Stromal cell of bone marrow (primary cell): Measurements from ENCODE around the gene SPTY2D1.
"Not testable (repeated sequence)": the region's sequence is repeated elsewhere in the genome, so short reads cannot be mapped to it uniquely, and the experiment has no call there.

Experiments used
- DNase-seq: peaks from one replicate; pipeline ENCODE4 v3.0.0-alpha.2; 2012; ENCODE audit warnings: low read depth

SPTY2D1 gene, protein sequence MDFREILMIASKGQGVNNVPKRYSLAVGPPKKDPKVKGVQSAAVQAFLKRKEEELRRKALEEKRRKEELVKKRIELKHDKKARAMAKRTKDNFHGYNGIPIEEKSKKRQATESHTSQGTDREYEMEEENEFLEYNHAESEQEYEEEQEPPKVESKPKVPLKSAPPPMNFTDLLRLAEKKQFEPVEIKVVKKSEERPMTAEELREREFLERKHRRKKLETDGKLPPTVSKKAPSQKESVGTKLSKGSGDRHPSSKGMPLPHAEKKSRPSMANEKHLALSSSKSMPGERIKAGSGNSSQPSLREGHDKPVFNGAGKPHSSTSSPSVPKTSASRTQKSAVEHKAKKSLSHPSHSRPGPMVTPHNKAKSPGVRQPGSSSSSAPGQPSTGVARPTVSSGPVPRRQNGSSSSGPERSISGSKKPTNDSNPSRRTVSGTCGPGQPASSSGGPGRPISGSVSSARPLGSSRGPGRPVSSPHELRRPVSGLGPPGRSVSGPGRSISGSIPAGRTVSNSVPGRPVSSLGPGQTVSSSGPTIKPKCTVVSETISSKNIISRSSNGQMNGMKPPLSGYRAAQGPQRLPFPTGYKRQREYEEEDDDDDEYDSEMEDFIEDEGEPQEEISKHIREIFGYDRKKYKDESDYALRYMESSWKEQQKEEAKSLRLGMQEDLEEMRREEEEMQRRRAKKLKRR

DNA sequence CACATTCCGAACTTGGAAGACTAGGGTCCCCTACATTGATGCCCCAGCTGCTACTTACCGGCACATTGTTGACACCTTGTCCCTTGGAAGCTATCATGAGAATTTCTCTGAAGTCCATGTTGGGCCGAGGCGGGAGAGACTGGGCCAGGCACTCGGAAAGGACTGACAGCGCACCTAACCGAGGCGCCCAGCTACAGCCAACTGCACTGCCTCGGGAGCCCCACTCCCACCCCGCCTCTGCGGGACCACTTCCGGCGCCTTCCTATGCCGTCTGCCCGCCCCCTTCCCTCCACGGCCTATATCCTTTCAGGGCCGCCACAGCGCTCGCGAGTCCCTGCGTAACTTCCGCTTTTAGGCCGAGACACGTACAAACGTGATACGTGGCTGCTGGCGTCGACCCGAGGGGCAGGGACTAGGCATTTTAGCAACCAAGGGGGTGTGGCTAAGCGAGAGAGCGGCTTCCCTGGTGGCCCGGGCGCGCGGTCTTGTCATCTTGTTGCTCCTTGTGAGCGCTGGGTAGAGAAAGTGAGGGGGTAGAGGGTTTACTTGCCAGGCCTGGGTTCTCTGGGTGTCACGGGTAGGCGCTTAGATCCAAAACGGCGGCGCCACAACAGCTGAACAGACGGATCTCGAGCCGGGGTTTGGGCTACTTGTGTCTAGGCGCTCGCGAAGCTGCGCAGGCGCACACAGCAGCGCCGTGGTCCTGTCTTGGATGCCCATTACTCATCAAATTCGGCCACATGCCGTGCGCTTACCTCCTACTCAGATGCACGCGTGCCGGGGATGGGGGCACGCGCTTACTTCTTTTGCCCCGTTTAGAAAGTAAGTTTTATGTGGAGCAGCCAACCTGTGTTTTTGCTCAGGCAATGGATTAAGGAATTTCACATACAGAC, at the start of gene SPTY2D1:
TSS of gene SPTY2D1 (minus strand) at position 203 of the 893 bp plus-strand sequence. CDS start at position 118, 85 bp downstream.
- DNase-seq: peak; percentile 99

DNA sequence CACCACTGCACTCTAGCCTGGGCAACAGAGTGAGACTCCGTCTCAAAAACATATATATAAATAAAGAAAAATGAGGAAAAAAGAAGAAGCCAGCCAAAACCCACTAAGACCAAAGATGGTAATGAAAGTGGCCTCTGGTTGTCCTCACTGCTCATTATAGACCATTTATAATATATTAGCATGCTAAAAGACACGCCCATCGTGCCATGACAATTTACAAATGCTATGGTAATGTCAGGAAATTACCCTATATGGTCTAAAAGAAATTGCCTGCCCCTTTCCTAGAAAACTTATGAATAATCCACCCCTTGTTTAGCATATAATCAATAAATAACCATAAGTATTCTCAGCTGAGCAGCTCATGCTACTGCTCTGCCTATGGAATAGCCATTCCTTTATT, 48.3 kb upstream of the SPTY2D1 start:
- DNase-seq: no peak

DNA sequence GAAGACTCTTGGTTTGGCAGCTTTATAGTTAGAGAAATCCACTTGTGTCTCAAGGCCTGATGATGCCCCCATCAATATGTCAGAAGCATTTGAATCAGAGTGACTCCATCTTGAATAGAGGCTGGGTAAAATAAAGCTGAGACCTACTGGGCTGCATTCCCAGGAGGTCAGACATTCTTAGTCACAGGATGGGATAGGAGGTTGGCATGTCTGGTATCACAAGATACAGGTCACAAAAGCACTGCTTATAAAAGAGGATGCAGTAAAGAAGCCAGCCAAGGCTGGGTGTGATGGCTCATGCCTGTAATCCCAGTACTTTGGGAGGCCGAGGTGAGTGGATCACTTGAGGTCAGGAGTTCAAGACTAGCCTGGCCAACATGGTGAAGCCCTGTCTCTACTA, 47.8 kb upstream of the SPTY2D1 start:
- DNase-seq: not testable (repeated sequence)

DNA sequence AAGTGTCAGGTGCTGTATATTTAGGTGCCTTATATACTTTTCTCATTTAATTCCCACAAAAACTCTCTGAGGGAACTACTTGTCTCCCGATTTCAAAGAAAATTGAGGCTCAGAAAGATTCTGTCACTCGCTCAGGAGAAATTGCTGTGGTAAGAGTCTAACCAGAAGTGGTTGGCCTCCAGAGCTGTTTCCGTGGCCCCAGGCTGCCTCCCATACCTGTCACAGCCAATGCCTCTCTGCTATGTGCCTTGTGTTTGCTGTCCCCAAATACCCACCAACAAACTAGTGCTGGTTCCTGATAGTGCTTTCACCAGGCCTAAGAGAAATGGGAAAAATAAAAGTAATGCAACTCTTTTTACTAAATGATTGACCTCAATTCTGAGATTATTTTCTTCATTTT, 43.4 kb upstream of the SPTY2D1 start:
- no peak for DNase-seq

DNA sequence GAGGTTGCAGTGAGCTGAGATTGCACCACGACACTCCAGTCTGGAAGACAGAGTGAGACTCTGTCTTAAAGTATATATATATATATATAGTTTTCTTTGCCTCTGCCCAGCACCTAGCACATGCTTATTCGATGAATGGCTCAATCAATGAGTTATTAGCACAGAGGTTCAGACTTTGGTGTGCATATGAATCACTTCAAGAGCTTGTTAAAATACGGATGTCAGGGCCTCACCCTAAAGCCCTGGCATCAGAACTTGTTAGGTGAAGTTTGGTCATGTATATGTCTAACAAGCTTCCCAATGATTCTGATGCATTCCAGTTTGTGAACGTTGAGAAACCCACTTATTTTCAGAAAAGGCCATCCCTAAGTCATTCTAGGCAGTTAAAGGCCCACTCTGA, 42.7 kb upstream of the SPTY2D1 start:
- DNase-seq: no peak

DNA sequence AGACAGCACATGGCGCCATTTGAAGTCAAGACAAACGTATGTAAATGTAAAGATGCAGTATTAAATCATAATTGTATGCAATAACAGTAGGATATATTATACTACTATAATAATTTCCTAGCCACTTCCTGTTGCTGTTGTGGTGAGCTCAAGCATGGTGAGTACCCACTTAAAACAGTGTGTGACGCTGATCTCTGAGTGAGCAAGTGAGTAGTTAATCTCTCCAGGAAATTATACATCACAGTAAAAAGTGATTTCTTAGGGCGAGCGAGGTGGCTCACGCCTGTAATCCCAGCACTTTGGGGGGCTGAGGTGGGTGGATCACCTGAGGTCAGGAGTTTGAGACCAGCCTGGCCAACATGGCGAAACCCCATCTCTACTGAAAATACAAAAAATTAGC, 38.1 kb upstream of the SPTY2D1 start:
- not testable (repeated sequence) for DNase-seq

DNA sequence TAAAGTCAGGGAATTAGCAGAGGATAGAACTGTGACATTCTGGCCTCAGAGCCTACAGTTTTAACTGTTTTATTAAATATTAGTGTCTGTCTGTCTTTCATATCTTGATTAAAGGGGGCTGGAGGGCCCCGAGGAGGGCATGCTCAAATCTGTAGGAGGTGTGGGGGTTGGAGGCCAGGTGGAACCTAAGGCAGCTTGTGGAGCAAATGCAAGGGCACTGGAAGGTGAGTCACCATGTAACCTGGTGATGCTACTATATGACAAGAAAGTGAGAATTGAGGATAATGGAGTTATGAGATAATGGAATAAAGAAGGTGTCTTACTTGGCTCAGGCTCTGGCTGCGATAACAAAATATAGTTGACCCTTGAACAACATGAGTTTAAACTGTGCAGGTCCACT, 37.1 kb upstream of the SPTY2D1 start:
- no peak for DNase-seq

DNA sequence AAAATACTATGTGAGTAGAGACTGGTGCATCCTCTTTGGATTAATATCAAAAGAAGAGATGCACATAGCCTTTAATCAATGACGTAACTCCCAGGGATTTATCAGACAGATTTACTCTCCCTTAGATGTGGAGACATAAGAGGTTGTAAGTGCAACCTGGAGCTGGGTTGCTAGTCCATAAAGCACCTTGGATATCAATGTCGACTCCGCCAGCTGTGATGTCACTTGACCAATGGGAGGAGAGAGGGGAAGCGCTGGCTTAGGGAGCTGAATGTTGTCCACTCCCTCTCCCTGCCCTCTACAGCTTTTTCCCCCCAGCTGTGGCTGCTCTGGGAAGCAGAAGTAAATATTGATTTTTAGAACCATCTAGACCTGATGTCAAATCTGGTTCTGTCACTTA, 35.6 kb upstream of the SPTY2D1 start:
- DNase-seq: no peak

DNA sequence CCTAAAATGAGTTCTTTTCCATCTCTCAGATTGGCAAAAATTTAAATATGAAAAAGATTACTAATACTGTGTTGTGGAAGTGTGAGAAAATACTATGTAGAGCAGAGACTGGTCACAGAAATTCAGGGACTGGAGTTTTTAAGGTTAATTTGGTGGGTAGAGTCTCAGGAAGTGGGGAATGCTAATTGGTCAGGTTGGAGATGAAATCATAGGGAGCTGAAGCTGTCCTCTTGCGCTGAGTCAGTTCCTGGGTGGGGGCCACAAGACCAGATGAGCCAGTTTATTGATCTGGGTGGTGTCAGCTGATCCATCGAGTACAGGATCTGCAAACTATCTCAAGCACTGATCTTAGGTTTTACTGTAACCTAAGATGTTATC, 35.1 kb upstream of the SPTY2D1 start:
- DNase-seq: no peak

DNA sequence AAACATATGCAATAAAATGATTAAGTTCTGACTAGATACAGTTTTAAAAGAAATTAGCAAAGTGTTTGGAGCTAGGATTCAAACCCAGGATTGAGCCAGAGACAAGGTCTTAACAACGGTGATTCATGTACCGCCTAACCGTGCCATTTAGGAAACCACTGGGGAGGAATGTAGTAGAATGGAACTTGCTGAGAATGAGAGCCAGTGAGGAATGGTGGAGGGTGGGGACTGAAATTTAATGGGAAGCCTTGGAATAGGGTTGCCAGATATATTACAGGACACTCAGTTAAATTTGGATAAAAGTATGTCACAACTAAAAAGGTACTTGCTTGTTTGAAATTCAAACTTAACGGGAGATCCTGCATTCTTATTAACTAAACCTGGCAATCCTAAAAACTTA, 34.0 kb upstream of the SPTY2D1 start:
- DNase-seq: peak; percentile 7

DNA sequence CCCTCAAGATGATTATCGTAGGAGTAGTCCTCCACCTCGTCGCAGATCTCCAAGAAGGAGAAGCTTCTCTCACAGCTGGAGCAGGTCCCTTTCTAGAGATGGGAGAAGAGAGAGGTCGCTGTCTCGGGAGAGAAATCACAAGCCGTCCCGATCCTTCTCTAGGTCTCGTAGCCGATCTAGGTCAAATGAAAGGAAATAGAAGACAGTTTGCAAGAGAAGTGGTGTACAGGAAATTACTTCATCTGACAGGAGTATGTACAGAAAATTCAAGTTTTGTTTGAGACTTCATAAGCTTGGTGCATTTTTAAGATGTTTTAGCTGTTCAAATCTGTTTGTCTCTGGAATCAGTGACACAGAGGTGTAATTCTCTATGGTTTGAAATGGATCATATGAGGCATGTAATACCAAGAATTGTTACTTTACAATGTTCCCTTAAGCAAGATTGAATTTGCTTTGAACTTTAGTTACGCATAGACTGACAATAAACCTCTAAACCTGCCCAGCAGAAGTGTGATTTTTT, 31.3 kb upstream of the SPTY2D1 start:
- DNase-seq: not testable (repeated sequence)

DNA sequence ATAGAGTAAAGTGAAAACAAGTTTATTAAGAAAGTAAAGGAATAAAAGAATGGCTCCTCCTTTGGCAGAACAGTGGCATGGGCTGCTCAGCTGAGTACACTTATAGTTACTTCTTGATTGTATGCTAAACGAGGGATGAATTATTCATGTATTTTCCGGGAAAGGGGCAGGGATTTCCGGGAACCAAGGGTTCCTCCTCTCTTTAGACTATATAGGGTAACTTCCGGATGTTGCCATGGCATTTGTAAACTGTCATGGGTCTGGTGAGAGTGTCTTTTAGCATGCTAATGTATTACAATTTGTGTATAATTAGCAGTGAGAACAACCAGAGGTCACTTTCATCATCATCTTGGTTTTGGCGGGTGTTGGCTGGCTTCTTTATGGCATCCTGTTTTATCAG, 23.5 kb upstream of the SPTY2D1 start:
- no peak for DNase-seq

DNA sequence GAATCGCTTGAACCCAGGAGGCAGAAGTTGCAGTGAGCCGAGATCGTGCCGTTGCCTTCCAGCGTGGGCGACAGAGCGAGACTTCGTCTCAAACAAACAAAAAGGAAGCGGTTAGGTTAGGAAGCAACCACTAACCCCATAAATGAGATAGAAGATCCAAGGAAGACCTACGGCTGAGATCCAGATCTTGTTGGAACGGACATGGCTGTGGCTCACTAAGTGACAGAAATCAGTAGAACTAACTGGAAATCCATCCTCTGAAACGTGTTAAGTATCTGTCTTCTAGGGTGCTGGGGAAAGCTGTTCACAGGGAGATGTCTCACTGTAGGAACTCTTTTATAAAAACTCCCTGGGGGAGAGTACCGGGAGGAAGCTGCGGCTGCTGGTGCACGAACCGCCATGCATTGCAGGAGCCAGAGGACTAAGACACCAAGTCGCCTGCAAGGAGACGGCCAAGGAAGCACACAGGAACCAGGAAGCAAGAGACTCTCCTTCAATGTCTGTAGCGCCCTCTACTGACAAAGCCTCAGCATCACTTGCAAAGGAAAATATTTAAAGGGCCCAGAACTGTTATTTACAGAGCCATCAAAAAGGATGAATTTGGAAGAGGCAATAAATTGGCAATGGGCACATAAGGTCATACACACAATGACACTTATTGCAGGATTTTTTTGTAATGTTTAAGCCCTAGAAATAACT, 16.9 kb upstream of the SPTY2D1 start:
- DNase-seq: peak; percentile 31

DNA sequence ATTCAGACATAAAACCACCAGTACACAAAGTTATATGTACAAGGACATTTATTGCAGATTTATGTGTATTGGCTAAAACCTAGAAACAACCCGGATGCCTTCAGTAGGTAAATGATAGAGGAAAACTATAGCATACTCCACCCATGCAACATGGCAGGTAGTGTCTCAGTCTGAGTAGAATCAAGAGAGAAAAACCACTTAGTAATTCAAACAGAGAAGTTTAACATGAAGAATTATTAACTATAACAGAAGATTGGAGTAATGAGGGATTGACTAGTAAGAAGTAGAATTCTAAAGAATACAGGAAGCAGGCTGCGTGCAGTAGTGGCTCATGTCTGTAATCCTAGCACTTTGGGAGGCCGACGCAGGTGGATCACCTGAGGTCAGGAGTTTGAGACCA, 16.2 kb upstream of the SPTY2D1 start:
- no peak for DNase-seq

DNA sequence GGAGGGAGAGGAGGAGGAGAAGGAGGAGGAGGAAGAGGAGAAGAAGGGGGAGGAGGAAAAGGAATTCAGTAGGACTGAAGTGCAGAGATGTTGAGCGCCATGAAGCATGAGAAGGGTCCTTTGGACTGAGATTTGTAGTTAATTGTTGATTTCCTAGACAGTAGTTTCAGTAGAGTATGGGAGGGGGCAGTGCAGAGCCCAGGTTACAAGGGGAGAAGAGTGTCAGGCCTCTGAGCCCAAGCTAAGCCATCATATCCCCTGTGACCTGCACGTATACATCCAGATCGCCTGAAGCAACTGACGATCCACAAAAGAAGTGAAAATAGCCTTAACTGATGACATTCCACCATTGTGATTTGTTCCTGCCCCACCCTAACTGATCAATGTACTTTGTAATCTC, 8.9 kb upstream of the SPTY2D1 start:
- DNase-seq: not testable (repeated sequence)

DNA sequence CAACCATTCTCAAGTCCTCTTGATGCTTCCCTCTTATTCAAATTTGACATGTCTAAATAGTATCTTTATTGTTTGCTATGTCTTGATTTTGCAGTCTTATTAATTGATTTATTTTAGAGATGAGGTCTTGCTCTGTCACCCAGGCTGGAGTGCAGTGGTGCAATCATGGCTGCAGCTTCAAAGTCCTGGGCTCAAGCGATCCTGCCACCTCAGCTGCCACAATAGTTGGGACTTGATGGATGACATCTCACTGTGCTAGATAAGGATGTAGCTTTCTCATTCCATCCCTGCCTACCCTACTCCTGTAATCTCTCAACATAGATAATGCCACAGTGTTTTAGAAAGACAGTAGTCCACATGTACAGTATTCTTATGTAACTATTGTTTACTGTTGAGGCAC, 7.5 kb upstream of the SPTY2D1 start:
- DNase-seq: no peak

DNA sequence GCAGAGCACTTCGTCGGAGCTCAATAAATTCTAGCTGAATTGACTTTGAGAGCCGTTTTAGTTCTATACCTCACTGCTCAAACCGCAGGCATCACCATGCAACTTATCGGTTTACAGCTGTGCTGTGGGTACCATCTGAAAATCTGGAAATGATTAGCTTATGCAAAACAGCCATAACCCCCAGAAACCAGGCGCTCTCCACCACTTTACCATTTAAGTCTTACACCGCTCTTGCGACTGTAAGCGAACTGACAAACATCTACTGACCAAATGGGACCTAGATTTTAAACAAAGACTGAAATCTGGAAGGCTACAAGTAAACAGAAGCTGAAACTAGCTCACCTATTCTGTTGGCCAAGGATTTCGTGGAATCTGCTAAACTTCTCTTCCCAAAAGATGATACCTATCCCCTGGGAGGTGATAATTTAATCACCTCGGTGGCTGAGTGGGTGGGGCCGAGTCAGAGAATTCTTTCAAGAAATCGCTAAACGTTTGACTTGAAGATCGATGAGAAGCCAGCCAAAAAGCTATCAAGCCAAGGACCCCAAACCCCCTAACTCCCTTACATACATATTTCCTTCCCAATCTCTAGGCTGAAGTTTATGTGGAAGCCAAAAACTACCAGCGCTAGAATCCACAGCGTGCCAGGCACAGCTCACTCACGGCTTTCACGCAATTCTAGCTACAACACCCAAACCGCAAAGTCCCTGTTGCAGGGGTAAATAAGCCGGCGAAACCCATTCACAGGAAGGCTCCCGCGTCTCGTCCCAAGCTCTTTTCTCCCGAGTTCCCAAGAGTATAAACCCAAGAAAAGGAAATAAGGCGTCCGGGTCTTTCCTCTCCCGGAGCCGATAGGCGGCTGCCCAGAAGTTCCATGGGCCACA, 644 bp downstream of the SPTY2D1 start:
- DNase-seq: no peak

DNA sequence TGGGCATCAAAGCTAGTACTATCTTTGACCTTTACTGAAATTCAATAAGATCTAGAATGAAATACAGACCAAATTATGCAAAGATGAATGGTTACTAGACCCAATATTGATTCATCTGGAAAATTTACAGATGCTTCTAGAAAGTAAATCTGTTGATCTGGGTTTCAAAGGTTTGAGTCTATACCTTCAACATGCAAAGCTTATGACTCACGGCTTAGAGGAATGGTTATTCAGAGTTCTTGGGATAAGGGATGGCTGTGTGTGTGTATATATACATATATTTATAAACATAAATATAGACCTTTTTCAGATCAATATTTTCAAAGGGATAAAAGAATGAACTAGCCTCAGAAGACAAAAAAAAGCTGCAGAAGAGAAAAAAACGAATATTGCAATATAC, 1.3 kb downstream of the SPTY2D1 start:
- no peak for DNase-seq

DNA sequence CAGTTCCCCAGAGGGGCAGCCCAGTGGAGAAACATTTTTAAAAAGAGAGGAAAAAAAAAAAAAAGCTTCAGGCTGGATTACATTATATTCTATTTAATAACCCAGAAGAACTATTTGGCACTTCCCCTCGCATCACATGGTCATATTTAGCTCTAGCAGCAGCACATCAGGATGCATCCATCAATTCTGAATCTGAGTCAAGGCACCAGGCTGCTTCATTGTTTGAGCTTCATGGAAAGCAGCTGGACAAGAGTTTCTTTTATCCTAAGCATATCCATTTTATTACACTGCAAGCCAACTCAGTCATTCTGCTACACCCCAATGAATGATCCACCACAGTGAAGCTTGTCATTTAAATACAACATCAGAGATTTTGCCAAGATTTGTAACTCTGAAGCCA, 10.0 kb downstream of the SPTY2D1 start:
- DNase-seq: no peak

DNA sequence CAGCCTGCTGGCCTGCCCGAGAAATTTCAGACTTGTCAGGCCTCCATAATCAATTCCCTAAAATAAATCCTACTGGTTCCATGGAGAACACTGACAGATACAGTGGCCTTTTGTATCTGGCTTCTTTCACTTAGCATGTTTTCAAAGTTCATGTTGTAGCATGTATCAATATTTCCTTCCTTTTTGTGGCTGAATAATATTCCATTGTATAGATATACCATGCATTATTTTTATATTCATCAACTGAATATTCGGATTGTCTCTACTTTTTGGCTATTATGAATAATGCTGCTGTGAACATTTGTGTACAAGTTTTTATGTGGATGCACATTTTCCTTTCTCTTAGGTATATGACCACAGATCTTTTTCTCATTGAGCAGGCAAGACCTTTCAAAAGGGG, 10.4 kb downstream of the SPTY2D1 start:
- DNase-seq: no peak
